SK-N-SH (cell line): Measurements from ENCODE around the gene CCDC6.

Experiments
- CTCF ChIP-seq: fragments of 200-600 bp; sonication (generic); IDR thresholded peaks from 2 replicates; pipeline ENCODE4 v1.6.1; 2017; ENCODE audit warnings: antibody characterized with exemption, mild to moderate bottlenecking, moderate library complexity
- EP300 ChIP-seq, 2 experiments: IDR thresholded peaks; 2 replicates each; pipeline versions ENCODE4 v1.4.0 to v1.6.1; 2012; ENCODE audit warnings: borderline replicate concordance in 1 of 2, low read depth in 1 of 2, low read length in 1 of 2
- NFIC ChIP-seq: IDR thresholded peaks from 2 replicates; pipeline ENCODE4 v1.4.0; 2012; ENCODE audit warnings: borderline replicate concordance
- USF1 ChIP-seq: IDR thresholded peaks from 2 replicates; pipeline ENCODE4 v1.4.0; 2012; ENCODE audit warnings: low read depth, borderline replicate concordance

- TF ChIP-seq USF1 = no peak
- no peak for TF ChIP-seq NFIC
- no peak for TF ChIP-seq EP300 (IDR thresholded peaks at IDR 0.05; ENCODE audit: borderline replicate concordance in 1 of 2, low read depth in 1 of 2, low read length in 1 of 2)
- no peak for TF ChIP-seq CTCF
Observed at GRCh38 chr10:59833810-59834209, 72.5 kb downstream of the CCDC6 start.
